ENCODE measurements around the gene E2F3.

- TF ChIP-seq CTCF (IDR thresholded peaks at IDR 0.05) (no peak), EP300 (IDR thresholded peaks at IDR 0.05) (no peak), POLR2A (IDR thresholded peaks at IDR 0.05) (no peak)
Measured at GRCh38 chr6:20427856-20428255, 26.2 kb downstream of the E2F3 start.
